Body of pancreas (tissue), 4 donors: ENCODE results near the gene VGLL4.

Experiments
- POLR2A ChIP-seq, 3 donors: fragments of 450-650 bp; IDR thresholded peaks; one replicate each; pipeline ENCODE4 v1.6.1; 2016; ENCODE audit warnings: antibody characterized with exemption in 3 of 3, mild to moderate bottlenecking in 2 of 3
- TF ChIP-seq, protein P1 (sequence below), 7 experiments: fragments of 450-650 bp in 4 of 7; fragments of 200-600 bp in 3 of 7; sonication (generic) in 3 of 7; IDR thresholded peaks; one replicate each; pipeline ENCODE4 v1.5.1; 2016 to 2019; ENCODE audit warnings: antibody characterized with exemption in 7 of 7

DNA sequence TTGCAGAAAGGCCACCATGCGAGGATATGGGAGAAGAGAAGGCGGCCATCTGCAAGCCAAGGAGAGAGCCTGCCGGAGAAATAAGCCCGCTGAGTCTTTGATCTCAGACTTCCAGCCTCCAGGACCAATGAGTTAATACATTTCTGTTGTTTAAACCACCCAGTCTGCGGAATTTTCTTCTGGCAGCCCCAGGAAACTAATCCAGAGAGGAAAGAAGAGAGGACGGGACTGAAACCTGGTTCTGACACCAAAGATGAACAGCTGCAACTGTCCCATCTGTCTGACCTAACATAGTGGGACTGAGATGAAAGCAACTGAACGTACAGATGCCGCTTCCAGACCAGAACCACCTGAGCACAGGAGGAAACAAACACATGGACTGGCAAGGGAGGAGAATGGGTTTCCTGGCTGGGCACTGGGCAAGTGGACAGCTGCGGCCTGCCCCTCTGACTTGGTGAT lies 32.3 kb downstream of the VGLL4 start:
- no peak for TF ChIP-seq POLR2A (IDR thresholded peaks at IDR 0.05)
- TF ChIP-seq, protein P1, sequence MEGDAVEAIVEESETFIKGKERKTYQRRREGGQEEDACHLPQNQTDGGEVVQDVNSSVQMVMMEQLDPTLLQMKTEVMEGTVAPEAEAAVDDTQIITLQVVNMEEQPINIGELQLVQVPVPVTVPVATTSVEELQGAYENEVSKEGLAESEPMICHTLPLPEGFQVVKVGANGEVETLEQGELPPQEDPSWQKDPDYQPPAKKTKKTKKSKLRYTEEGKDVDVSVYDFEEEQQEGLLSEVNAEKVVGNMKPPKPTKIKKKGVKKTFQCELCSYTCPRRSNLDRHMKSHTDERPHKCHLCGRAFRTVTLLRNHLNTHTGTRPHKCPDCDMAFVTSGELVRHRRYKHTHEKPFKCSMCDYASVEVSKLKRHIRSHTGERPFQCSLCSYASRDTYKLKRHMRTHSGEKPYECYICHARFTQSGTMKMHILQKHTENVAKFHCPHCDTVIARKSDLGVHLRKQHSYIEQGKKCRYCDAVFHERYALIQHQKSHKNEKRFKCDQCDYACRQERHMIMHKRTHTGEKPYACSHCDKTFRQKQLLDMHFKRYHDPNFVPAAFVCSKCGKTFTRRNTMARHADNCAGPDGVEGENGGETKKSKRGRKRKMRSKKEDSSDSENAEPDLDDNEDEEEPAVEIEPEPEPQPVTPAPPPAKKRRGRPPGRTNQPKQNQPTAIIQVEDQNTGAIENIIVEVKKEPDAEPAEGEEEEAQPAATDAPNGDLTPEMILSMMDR (IDR thresholded peaks at IDR 0.05) = no peak
